NOMO-1 (cell line): ENCODE results near the gene TNKS2.

Source experiments
- DNase-seq, 2 experiments: peaks; one replicate each; lab custom pipeline; 2025; ENCODE audit not compliant: unreplicated experiment in 2 of 2; lab: John Stamatoyannopoulos, UW

TNKS2 gene

GRCh38 chr10:91907914-91908336, 109.7 kb downstream of the TNKS2 start:
- peak; percentile 38 to 43 for DNase-seq

GRCh38 chr10:91908337-91909116, 110.3 kb downstream of the TNKS2 start:
- peak; percentile 72 to 83 for DNase-seq

GRCh38 chr10:91909117-91909677, 111.0 kb downstream of the TNKS2 start, which contains the start of gene FGFBP3:
FGFBP3 (minus strand) TSS chr10:91909486; CDS start chr10:91908969, 517 bp downstream.
- DNase-seq = peak in 1 of 2 experiments; percentile 25

- no peak for DNase-seq
Measured at GRCh38 chr10:91910467-91910866, 112.2 kb downstream of the TNKS2 start.
